SIG-M5 treated with dmso at 0.1 percent for 504 hours (cell line): Measurements from ENCODE around the gene GZMM.

Experiments
- DNase-seq: peaks from one replicate; lab custom pipeline; 2025; ENCODE audit not compliant: unreplicated experiment; lab: John Stamatoyannopoulos, UW

GZMM gene

DNA sequence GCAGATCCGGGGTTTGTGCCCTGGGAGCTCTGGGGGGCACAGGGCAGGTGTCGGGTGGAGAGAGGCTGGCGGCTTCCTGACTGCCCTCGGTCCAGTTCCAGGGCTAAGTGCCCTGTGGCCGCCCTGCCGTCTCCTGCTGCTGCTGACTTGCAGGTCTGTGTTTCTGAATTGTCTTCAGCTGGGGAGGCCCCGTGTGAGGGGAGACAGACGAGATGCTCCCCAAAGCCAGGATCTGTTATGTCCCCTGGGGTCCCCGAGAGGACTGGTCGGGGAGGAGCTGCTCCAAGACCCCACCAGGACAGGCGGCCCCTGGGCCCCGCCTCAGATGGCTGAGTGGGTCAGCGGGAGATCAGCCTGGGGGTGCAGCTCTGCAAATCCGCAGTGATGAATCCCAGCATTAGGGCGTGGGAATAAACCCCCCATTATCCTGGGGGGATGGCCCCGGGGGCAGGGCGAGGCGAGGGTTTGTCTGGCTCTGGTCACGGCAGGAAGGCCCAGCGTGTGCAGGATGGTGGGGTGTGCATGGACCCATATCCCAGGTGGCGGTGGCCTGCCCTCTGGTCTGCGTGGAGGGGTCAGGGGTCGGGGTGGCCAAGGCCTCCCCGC, 50.5 kb downstream of the GZMM start:
- DNase-seq = no peak

DNA sequence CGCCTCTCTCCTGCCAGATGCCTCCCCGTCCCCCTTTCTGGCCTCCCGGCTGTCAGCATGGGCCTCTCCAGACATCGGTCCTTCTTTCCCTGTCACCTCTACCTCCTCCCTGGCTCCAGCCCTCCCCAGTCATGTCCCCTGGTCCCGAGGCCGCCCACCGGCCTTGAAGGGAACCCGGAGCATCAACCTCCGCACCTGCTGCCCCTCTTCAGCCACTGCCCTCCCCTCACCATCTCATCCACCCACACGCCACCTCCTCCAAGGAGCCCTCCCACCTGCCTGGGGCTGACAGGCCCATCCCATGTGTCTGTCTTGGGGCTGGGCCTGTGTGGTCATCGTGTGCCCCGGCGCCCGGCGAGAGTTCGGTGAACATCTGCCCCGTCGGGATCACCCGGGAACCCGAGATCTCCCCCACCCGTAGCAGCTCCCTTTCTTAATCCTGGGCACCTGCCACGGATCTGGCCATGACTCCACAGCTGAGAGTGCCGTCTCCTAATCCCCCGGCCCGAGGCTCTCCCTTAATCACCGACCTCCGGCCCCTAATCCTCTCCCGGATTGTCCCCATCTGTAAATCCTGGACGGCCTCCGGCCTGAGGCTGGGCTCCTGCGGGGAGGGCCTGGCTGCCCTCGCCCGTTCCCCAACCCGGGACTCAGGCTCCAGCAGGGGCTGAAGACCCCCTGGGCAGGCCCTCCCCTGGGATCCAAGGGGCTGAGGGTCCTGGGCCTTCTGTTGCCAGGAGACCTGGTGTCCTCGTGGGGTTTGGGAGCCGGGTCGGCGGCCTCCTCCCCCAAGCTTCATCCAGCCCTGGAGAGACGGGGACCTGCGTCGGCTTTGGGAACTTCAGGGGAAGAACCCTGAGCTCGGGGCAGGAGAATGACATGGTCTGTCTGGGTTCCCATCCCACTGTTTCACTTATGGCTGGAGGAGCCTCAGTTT, 51.7 kb downstream of the GZMM start:
- DNase-seq = no peak

DNA sequence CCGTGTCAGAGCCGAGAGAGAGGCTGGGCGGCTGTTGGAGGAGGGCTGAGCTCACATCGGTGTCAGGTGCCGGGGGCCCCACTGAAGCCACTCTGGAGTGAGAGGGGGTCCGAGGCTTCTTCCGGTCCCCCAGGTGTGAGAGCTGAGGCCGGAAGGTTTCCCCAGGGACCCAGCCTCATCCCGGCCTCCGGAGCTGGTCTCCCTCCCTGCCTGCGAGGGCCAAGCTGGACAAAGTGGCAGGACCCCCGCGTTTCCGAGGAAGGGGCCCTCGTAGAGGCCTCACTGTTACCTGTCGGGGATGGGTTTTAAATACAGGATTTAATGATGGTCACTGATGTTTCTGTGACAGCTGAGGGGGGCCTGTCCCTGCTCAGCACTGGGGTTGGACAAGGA, 52.4 kb downstream of the GZMM start:
- DNase-seq = no peak

DNA sequence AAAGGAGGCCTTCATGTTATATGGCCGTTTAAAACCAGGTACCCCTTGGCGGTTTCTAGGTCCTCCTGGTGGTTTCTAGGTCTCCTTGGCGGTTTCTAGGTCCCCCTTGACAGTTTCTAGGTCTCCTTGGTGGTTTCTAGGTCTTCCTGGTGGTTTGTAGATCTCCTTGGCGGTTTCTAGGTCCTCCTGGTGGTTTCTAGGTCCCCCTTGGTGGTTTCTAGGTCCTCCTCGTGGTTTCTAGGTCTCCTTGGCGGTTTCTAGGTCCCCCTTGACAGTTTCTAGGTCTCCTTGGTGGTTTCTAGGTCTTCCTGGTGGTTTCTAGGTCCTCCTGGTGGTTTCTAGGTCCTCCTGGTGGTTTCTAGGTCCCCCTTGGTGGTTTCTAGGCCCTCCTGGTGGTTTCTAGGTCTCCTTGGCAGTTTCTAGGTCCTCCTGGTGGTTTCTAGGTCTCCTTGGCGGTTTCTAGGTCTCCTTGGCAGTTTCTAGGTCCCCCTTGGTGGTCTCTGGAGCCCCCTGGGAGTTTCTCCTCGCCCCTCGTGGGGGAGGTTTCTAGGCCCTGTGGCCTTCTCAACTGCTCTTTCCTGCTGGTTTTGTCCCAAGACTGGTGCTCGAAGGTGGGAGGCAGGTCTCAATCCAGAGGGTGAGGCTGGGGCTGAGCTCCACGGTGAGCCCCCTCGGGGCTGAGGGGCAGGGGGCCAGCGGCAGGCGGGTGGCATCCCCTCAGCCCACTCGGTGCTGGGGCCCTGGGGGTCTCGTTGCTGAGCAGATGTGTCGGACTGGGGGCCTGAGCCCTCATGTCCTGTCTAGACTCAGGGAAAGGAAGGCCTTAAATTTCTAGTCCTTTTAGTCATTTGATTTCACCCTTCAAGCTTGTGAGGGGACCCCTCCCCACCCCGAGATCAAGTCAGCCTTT, 53.8 kb downstream of the GZMM start:
- no peak for DNase-seq
